HG02840 (cell line): ENCODE results near the gene MAML3.

Experiments
- ATAC-seq: cut with Tn5 transposase; IDR thresholded peaks from one replicate; pipeline ENCODE4 v1.9.1; 2021; ENCODE audit warnings: mild to moderate bottlenecking, moderate library complexity, moderate number of reproducible peaks; ENCODE audit not compliant: unreplicated experiment, low FRiP score

MAML3 gene

GRCh38 chr4:140019619-140020347 is 134.2 kb downstream of the MAML3 start:
- ATAC-seq = no peak

- no peak for ATAC-seq
Observed at GRCh38 chr4:140018931-140019618, 134.9 kb downstream of the MAML3 start.

DNA sequence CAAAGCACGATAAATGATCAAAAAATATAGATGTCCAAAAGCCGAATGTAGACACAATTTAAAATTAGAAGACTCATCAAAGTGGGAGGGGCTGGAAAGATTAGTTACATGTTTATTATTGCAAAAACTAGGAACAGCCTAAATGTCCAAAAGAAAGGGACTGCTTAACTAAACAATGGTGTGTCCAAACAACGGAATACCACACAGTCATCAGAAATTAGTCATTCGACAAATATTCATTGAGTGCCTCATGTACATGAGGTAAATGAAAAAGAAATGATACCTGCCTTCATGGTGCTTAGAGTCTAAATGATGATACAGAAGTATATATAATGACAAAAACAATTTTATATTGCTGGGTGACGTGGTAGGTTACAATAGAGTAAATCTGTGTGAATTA is 139.7 kb downstream of the MAML3 start:
- no peak for ATAC-seq

GRCh38 chr4:140012688-140013486 is 141.1 kb downstream of the MAML3 start:
- no peak for ATAC-seq

DNA sequence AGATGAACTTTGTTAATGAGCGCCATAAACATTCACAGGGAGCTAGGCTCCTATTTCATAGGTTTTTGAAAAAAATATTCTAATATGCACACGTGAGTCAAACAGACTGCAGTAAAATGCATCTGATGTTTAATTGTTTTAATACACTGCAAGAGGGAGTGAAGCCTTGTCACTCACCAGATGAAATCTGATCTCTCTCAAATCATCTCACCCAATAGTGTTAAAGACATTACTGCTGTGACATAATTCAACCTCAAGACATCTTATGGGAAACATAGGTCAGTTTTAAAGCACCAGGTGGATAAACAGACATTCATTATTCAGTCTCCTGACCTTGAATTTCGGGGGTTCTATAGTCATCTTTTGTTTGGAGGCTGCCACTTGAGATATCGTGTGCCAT is 148.3 kb downstream of the MAML3 start:
- ATAC-seq = no peak

DNA sequence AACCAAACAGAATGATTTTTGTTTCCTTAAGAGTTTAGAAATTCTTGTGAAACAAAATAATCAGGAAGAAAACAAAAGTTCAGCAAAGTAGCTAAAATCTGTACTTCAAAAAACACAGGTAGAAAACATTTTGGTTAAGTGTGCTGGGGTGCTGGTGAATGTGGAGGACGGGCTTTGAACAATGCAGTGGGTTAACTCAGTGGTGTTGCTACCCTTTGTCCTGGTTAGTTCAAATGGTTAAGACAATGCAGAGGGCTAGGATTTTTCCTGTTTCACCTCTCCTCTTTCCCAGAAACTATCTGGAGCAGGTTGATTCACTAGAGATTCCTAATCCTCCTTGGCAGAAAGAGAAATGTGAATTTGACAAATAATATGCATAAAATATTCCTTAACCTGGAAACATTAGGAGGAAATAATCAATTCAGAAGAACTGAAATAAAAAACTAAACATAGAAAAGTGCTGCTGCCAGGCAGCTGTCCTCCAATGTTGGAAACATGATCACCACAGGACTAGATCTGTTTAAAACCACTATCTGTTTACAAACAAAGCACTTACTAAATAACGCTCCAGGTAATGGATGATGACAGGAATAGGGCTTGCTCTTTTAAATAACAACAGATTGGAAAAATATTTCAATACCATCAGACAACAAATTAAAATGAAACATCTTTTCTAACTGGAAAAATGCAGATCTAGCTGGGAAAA is 148.9 kb downstream of the MAML3 start:
- ATAC-seq = no peak

DNA sequence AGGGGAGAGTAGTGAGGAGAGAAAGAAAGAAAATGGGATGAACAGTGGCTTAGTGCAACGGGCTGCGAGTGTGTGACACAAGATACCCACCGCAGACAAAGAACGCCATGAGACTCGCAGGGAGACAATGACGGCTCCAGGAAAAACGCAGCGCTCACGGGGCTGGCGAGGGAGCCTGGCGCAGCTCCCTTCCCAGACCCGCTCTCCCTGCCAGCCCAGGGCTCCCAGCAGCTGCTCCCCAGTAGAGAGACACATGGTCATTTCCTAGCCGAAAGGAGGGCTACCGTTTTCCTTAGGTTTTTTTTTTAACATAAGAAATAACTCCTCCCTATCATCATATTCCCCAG is 149.5 kb downstream of the MAML3 start:
- no peak for ATAC-seq

DNA sequence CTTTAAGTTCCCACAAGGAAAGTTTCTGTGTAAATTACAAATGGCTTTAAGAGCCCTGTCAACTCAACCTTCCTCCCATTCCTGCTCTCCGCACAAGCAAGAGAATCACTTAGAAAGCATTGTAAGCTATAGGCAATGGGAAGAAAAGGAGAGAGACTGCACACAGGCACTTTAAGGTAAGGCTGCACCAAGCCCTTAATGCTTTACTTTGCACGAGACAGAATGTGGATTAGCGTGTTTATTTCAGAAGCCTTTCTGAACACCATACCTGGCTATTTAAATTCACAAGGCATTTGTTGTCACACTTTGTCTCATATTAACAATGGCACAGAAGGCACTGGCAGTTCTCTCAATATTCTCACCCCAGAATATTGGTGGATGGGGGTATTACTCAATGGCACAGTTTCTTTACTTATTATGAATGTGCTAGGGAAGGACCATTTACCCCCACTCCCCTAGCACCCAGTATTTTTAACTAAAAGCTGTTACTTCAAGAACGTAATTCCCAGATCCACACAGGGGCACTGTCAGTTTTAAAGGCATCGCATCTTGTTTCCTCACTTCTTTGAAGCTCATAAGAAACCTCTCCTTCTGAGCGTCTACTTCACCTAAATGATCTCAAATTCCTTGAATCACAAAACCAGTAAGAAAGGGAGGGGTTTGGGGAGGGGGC is 150.0 kb downstream of the MAML3 start:
- ATAC-seq = no peak

DNA sequence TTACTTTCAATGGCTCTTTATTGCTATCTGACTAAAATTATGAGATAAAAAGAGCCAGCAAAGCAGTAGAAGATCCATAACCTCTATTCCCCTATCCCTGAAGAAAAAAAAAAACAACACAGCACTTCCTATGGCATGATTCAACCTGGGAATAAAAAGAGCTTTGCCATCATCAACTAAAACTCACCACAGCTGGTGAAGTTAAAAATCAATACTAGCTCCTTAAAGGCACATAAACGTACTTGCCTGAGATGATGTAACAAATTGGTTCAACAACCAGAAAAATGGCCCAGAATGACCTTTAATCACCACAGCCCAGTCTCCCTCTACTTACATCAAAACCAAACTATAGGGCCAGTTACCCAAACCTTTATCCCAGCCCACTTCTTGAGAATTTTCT is 153.8 kb downstream of the MAML3 start:
- no peak for ATAC-seq

DNA sequence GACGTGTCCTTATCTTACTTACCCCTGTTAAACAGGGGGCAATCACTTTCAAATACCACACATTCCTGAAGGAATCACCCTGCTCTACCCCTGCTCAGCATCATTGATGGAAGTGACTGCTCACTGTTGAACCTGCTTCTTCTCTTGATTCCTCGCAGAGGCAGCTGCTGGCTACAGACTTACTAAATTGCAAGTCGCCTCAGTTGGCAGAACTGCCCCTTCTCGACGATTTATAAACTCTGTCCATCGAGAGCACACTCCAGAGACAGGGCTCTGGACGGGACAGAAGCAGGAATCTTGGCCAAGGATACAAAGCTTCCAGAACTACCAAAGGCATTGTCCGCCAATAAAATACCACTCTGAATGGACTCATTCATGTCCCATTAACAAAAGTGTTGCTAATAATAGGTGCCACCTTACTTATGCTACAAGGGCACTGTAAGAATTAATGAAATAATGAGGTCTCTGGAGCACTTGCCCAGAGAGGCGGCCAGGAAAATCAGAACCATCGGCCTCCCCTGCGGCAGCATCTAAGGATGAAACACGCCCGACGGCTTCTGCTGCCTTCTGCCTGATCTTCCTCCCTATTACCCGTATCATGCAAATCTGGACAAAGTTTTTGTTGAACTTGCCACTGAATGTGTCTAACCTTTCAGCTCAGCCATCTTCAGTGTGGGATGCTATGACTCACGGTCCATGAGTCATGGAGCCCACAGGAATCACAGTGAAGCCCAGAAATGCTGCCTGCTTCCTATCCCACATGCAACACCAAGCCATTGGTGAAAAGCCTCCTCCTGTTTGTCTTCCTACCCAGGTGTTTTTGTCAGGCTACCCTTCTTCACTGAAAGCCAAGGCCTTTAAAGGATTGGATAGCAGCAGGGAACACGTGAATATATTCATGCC is 164.9 kb downstream of the MAML3 start:
- no peak for ATAC-seq

DNA sequence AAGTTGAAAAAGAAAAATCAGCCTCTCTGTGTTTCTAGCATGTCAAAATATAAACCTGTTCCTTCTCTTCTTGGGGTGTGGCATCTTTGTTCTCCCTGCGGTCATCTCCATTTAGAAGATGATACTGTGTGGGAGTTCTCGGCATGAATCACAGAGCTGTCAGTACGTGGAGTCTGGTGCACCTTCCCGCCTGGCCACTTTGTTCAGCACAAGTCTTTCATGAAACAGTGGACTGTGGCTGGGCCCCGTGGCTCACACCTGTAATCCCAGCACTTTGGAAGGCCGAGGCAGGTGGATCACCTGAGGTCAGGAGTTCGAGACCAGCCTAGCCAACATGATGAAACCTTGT is 166.5 kb downstream of the MAML3 start:
- no peak for ATAC-seq

- no peak for ATAC-seq
Observed at GRCh38 chr4:139986689-139987501, 167.1 kb downstream of the MAML3 start.

GRCh38 chr4:139986106-139986505 is 167.9 kb downstream of the MAML3 start:
- ATAC-seq = no peak

DNA sequence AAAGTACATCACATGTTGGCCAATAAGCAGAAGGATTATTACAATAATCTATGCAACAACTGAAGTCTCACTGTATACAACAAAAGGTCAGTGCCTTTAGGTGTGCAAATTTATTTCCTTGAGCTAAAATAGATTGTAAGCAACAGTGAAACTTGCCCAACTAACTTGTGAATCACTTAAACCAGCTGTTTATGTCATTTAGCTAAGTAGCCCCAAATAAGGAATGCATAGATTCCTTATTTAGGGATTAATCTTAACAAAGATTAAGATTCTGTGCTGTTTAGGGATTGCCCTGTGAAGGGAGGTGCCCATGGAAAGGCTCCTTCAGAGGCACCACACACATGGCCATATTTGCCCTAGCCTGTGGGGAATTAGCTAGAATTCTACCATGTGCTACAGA is 168.6 kb downstream of the MAML3 start:
- ATAC-seq = no peak

DNA sequence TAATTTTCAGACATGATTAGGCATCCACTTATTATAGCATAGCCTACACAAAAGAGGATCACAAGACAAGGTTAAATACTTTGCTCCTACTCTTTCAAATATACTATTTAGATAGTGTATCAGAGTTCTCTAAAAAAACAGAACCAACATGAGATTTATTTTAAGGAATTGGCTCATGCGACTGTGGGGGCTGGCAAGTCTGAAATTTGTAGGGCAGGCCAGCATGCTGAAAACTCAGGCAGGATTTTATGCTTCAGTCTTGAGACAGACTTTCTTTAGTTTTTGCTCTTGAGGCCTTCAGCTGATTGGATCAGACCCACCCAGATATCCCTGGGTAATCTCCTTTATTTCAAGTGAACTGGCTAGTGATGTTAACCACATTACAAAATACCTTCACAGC is 169.5 kb downstream of the MAML3 start:
- no peak for ATAC-seq

- ATAC-seq = peak; percentile 81
Observed at GRCh38 chr4:139978692-139979091, 175.3 kb downstream of the MAML3 start.

GRCh38 chr4:139977838-139978609 is 176.0 kb downstream of the MAML3 start:
- no peak for ATAC-seq

- ATAC-seq = no peak
Observed at GRCh38 chr4:139975830-139976272, 178.1 kb downstream of the MAML3 start.
